Osteoblast (primary cell): ENCODE data around the gene DIP2C. TPM values are rescaled to one million over a fixed set of nuclear protein-coding genes. Genes with fewer than 3 reads are reported as not detected.
A peak's percentile ranks its signal among the peaks of the same experiment; 100 is the strongest.
"Not testable (repeated sequence)": the region's sequence is repeated elsewhere in the genome, so short reads cannot be mapped to it uniquely, and the experiment has no call there.

Experiments used
- DNase-seq: peaks from one replicate; pipeline ENCODE4 v3.0.0; 2011; ENCODE audit warnings: low spot score, mixed read lengths; ENCODE audit not compliant: insufficient read length; ENCODE audit errors: missing footprints
- H2AFZ ChIP-seq: 2 replicates; pipeline ENCODE4 v1.6.0; 2011; ENCODE audit warnings: mild to moderate bottlenecking, low read length
- H3K27ac ChIP-seq: 2 replicates; pipeline ENCODE4 v1.5.1; 2011; ENCODE audit warnings: mild to moderate bottlenecking, low read depth, low read length, moderate library complexity
- H3K27me3 ChIP-seq: 2 replicates; pipeline ENCODE4 v1.6.0; 2012; ENCODE audit warnings: mild to moderate bottlenecking, control low read depth, inconsistent platforms, low read length, moderate library complexity; ENCODE audit not compliant: insufficient read depth
- H3K36me3 ChIP-seq: 2 replicates; pipeline ENCODE4 v1.5.1; 2011; ENCODE audit warnings: mild to moderate bottlenecking, low read length, control low read depth, moderate library complexity; ENCODE audit not compliant: insufficient read depth
- H3K4me1 ChIP-seq: 2 replicates; pipeline ENCODE4 v1.5.1; 2011; ENCODE audit warnings: mild to moderate bottlenecking, low read length, control low read depth, moderate library complexity; ENCODE audit not compliant: insufficient read depth
- H3K4me2 ChIP-seq: 2 replicates; pipeline ENCODE4 v1.6.0; 2011; ENCODE audit warnings: mild to moderate bottlenecking, low read length; ENCODE audit not compliant: insufficient read depth
- H3K4me3 ChIP-seq: fragments of 200-600 bp; sonication (generic); 3 replicates; pipeline ENCODE4 v1.5.1; 2012; ENCODE audit warnings: mild to moderate bottlenecking, low read length, inconsistent platforms; ENCODE audit not compliant: insufficient read depth
- H3K79me2 ChIP-seq: 2 replicates; pipeline ENCODE4 v1.6.0; 2012; ENCODE audit warnings: mild to moderate bottlenecking, low read length, control low read depth, inconsistent platforms; ENCODE audit not compliant: insufficient read depth
- H3K9me3 ChIP-seq: 2 replicates; pipeline ENCODE4 v1.5.1; 2011; ENCODE audit warnings: low read depth, low read length, control low read depth
- H4K20me1 ChIP-seq: 2 replicates; pipeline ENCODE4 v1.6.0; 2012; ENCODE audit warnings: mild to moderate bottlenecking, low read length, control low read depth; ENCODE audit not compliant: insufficient read depth
- CTCF ChIP-seq: IDR thresholded peaks from 2 replicates; pipeline ENCODE4 v1.5.1; 2011; ENCODE audit warnings: mild to moderate bottlenecking, low read depth, low read length, moderate library complexity; ENCODE audit errors: extremely low read depth
- total RNA-seq: library from RNA; depleted of rRNA; stranded (reverse); fragments of >200 nt; gene quantifications from 2 replicates; pipeline ENCODE4 v1.2.3, GENCODE V29; 2012

Gene DIP2C
- total RNA-seq, 1 donor: 36.9 TPM

- peaks cover 16% of the 10 kb centered on the region for H3K4me1 ChIP-seq
- TF ChIP-seq CTCF: no peak
- no peak overlapping the region for H3K4me2 ChIP-seq
- no peaks in the 10 kb centered on the region for H3K27me3 ChIP-seq
- H3K9me3 ChIP-seq: no peaks in the 10 kb centered on the region
- peaks cover 62% of the 10 kb centered on the region for H4K20me1 ChIP-seq
- no peak overlapping the region for H2AFZ ChIP-seq
- DNase-seq: no peak
- H3K4me3 ChIP-seq: no peak overlapping the region
- no peak overlapping the region for H3K27ac ChIP-seq
- H3K79me2 ChIP-seq: peaks cover 90% of the 10 kb centered on the region
- H3K36me3 ChIP-seq: no peaks in the 10 kb centered on the region
Observed at GRCh38 chr10:586151-586550, 103.3 kb downstream of the DIP2C start.

GRCh38 chr10:585502-585901 is 104.0 kb downstream of the DIP2C start:
- no peaks in the 10 kb centered on the region for H3K27me3 ChIP-seq
- DNase-seq: no peak
- peaks cover 85% of the 10 kb centered on the region for H3K79me2 ChIP-seq
- no peak for TF ChIP-seq CTCF
- no peak overlapping the region for H2AFZ ChIP-seq
- no peak overlapping the region for H3K4me2 ChIP-seq
- no peaks in the 10 kb centered on the region for H3K9me3 ChIP-seq
- H3K36me3 ChIP-seq: no peaks in the 10 kb centered on the region
- peaks cover 22% of the 10 kb centered on the region for H3K4me1 ChIP-seq
- peaks cover 63% of the 10 kb centered on the region for H4K20me1 ChIP-seq
- H3K4me3 ChIP-seq: no peak overlapping the region
- no peak overlapping the region for H3K27ac ChIP-seq

GRCh38 chr10:584497-585290 is 104.8 kb downstream of the DIP2C start:
- H3K9me3 ChIP-seq, H3K4me3 ChIP-seq, H3K27ac ChIP-seq, H3K36me3 ChIP-seq, DNase-seq, H2AFZ ChIP-seq, H3K27me3 ChIP-seq, H3K4me2 ChIP-seq: not testable (repeated sequence)
- Histone ChIP-seq H3K4me1 (peaks cover 23% of the 10 kb centered on the region), H4K20me1 (peaks cover 66% of the 10 kb centered on the region), H3K79me2 (peaks cover 85% of the 10 kb centered on the region)

GRCh38 chr10:583433-583832 is 106.0 kb downstream of the DIP2C start:
- peaks cover 74% of the 10 kb centered on the region for H4K20me1 ChIP-seq
- H3K36me3 ChIP-seq: no peaks in the 10 kb centered on the region
- H3K79me2 ChIP-seq: peaks cover 86% of the 10 kb centered on the region
- H2AFZ ChIP-seq: no peak overlapping the region
- TF ChIP-seq CTCF: no peak
- H3K4me2 ChIP-seq: no peak overlapping the region
- no peak overlapping the region for H3K4me3 ChIP-seq
- no peaks in the 10 kb centered on the region for H3K9me3 ChIP-seq
- no peaks in the 10 kb centered on the region for H3K27me3 ChIP-seq
- peak; percentile 27 for DNase-seq
- peaks cover 21% of the 10 kb centered on the region for H3K4me1 ChIP-seq
- no peak overlapping the region for H3K27ac ChIP-seq
